Mesendoderm (in vitro differentiated cells): ENCODE measurements around the gene APEX2.

Experiments
- DNase-seq: peaks from one replicate; pipeline ENCODE4 v3.0.0; 2013
- H2AK5ac ChIP-seq: 2 replicates; pipeline ENCODE4 v1.6.1; 2013; ENCODE audit warnings: low read length, inconsistent platforms
- H2BK120ac ChIP-seq: 2 replicates; pipeline ENCODE4 v1.6.1; 2013; ENCODE audit warnings: low read depth, mild to moderate bottlenecking, low read length, moderate library complexity, mixed read lengths
- H2BK15ac ChIP-seq: replicated peaks from 2 replicates; pipeline ENCODE4 v1.6.1; 2013; ENCODE audit warnings: low read depth, mild to moderate bottlenecking, moderate library complexity
- H2BK5ac ChIP-seq: 2 replicates; pipeline ENCODE4 v1.6.1; 2013; ENCODE audit warnings: low read length, inconsistent platforms
- H3K18ac ChIP-seq: 2 replicates; pipeline ENCODE4 v1.6.1; 2013; ENCODE audit warnings: mild to moderate bottlenecking, low read length, mixed read lengths
- H3K23ac ChIP-seq: one replicate; pipeline ENCODE4 v1.6.1; 2013; ENCODE audit warnings: low read length
- H3K27ac ChIP-seq: 2 replicates; pipeline ENCODE4 v1.5.1; 2013; ENCODE audit warnings: low read depth, mild to moderate bottlenecking, inconsistent platforms, low read length, moderate library complexity
- H3K27me3 ChIP-seq: 2 replicates; pipeline ENCODE4 v1.6.1; 2013; ENCODE audit warnings: low read length, control low read depth, mild to moderate bottlenecking, inconsistent platforms; ENCODE audit not compliant: insufficient read depth, poor library complexity
- H3K36me3 ChIP-seq: 2 replicates; pipeline ENCODE4 v1.6.1; 2013; ENCODE audit warnings: low read length, inconsistent platforms; ENCODE audit not compliant: control insufficient read depth, insufficient read depth
- H3K4ac ChIP-seq: one replicate; pipeline ENCODE4 v1.6.1; 2013; ENCODE audit warnings: low read depth, mild to moderate bottlenecking, low read length, moderate library complexity
- H3K4me1 ChIP-seq: 2 replicates; pipeline ENCODE4 v1.6.1; 2013; ENCODE audit warnings: low read depth, low read length, inconsistent platforms; ENCODE audit not compliant: control insufficient read depth
- H3K4me2 ChIP-seq: 2 replicates; pipeline ENCODE4 v1.6.1; 2013; ENCODE audit warnings: low read length
- H3K4me3 ChIP-seq: 2 replicates; pipeline ENCODE4 v1.5.1; 2013; ENCODE audit warnings: mild to moderate bottlenecking, low read length
- H3K56ac ChIP-seq: one replicate; pipeline ENCODE4 v1.6.1; 2013; ENCODE audit warnings: low read length
- H3K79me1 ChIP-seq: 2 replicates; pipeline ENCODE4 v1.6.1; 2013; ENCODE audit warnings: low read length, inconsistent platforms
- H3K79me2 ChIP-seq: 2 replicates; pipeline ENCODE4 v1.6.1; 2013; ENCODE audit warnings: mild to moderate bottlenecking, low read length; ENCODE audit not compliant: control insufficient read depth, insufficient read depth
- H3K9ac ChIP-seq: 2 replicates; pipeline ENCODE4 v1.6.1; 2013; ENCODE audit warnings: low read length, inconsistent platforms
- H4K5ac ChIP-seq: one replicate; pipeline ENCODE4 v1.6.1; 2013; ENCODE audit warnings: low read length
- H4K8ac ChIP-seq: one replicate; pipeline ENCODE4 v1.6.1; 2013; ENCODE audit warnings: low read depth, mild to moderate bottlenecking, control low read depth, low read length, moderate library complexity
- WGBS: extraction: QIAGEN DNeasy Blood & Tissue Kit; methylation state at CpG from one replicate; pipeline ENCODE4 v1.1.7; 2013; ENCODE audit warnings: low lambda C conversion rate, missing lambda C conversion rate; ENCODE audit not compliant: insufficient coverage; ENCODE audit errors: extremely low coverage; 5-methylcytosine and 5-hydroxymethylcytosine counted together

APEX2 gene

GRCh38 chrX:54994099-54994498 lies 6.1 kb upstream of the APEX2 start, which contains the start of gene PFKFB1:
Gene PFKFB1 (minus strand): TSS chrX:54994188. CDS start chrX:54994007, 181 bp downstream.
- H3K18ac ChIP-seq, result no peak within 1 kb of the TSS
- H3K4me2 ChIP-seq, result no peak within 1 kb of the TSS
- H4K5ac ChIP-seq, result no peak within 1 kb of the TSS
- H4K8ac ChIP-seq, result no peak within 1 kb of the TSS
- no peak within 1 kb of the TSS for H3K4me3 ChIP-seq
- H3K56ac ChIP-seq, result no peak within 1 kb of the TSS
- no peaks in the 10 kb centered on the region for H3K79me2 ChIP-seq
- H3K4me1 ChIP-seq, result no peaks in the 10 kb centered on the region
- H2AK5ac ChIP-seq, result no peak within 1 kb of the TSS
- H3K36me3 ChIP-seq, result no peaks in the 10 kb centered on the region
- H2BK15ac ChIP-seq, result no peak within 1 kb of the TSS
- no peaks in the 10 kb centered on the region for H3K27me3 ChIP-seq
- no peak within 1 kb of the TSS for H3K9ac ChIP-seq
- H3K27ac ChIP-seq, result no peak within 1 kb of the TSS
- DNase-seq, result no peak
- H3K79me1 ChIP-seq, result no peaks in the 10 kb centered on the region
- WGBS, result no CpG with 5 or more reads among the region's 2 CpGs
- H2BK120ac ChIP-seq, result no peak within 1 kb of the TSS
- H3K4ac ChIP-seq, result no peak within 1 kb of the TSS
- no peak within 1 kb of the TSS for H2BK5ac ChIP-seq
- H3K23ac ChIP-seq, result no peak within 1 kb of the TSS

DNA sequence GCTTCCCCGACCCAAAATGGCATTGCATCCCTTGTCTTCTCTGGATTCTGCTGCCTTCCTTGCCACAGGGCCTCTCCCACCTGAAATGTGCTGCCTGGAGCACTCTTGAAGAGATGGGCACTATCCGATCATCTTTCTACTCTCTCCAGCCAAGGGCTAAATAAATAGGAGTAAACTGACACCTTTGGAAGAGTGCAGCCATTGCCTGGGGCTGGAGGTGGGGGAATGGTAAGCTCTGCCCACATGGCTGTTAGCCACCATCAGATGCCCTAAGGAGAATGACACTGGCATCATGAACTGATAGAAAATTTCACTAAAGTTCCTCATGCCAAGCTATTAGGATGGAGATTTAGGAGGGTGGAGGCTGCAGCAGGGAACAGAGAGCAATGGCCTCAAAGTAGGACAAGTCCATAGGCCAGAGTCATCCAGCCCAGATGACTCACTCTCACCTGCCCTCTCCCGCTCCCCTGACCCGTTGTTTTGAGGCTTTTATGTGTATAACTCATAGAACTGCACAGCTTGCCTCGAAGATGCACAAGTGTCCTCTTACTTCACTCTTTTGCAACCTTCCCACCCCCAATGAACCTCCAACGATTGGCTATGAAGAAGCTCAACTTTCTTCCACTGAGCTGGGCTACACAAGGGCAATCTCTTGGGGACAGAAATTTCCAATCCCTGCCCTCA lies 5.4 kb upstream of the APEX2 start:
- H2AK5ac ChIP-seq, result no peak overlapping the region
- no peak overlapping the region for H2BK15ac ChIP-seq
- H3K27ac ChIP-seq, result no peak overlapping the region
- no peak overlapping the region for H3K18ac ChIP-seq
- no CpG with 5 or more reads among the region's 6 CpGs for WGBS
- H3K79me1 ChIP-seq, result no peaks in the 10 kb centered on the region
- no peak overlapping the region for H3K9ac ChIP-seq
- H3K4me1 ChIP-seq, result no peaks in the 10 kb centered on the region
- no peak overlapping the region for H3K4me2 ChIP-seq
- no peak overlapping the region for H2BK120ac ChIP-seq
- no peaks in the 10 kb centered on the region for H3K79me2 ChIP-seq
- no peak overlapping the region for H3K4me3 ChIP-seq
- H4K5ac ChIP-seq, result no peak overlapping the region
- H2BK5ac ChIP-seq, result no peak overlapping the region
- H3K4ac ChIP-seq, result no peak overlapping the region
- H3K27me3 ChIP-seq, result no peaks in the 10 kb centered on the region
- no peaks in the 10 kb centered on the region for H3K36me3 ChIP-seq
- no peak for DNase-seq
- H4K8ac ChIP-seq, result no peak overlapping the region
- no peak overlapping the region for H3K23ac ChIP-seq
- H3K56ac ChIP-seq, result no peak overlapping the region

DNA sequence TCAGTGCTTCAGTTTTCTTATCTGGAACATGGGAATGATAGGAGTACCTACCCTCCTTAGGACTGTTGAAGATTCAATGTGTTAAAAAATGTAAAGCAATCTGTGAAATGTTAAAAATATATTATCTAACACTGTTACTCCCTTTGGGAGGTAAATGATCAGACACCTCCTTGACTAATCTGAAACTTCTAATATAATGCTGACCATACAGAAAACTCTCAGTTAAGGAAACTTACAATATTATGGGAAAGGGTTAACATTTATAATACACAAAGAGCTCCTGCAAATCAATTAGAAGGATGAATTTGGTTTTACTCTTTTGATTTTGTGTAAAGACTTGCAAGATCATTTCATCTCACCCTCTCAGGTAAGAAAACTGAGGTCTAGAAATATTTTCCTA lies 4.5 kb upstream of the APEX2 start:
- no peak overlapping the region for H3K18ac ChIP-seq
- no peak overlapping the region for H2AK5ac ChIP-seq
- no peaks in the 10 kb centered on the region for H3K79me1 ChIP-seq
- no peak overlapping the region for H3K4ac ChIP-seq
- peaks cover 3% of the 10 kb centered on the region for H3K79me2 ChIP-seq
- no peak for DNase-seq
- H3K4me2 ChIP-seq, result no peak overlapping the region
- H3K9ac ChIP-seq, result no peak overlapping the region
- no peak overlapping the region for H3K23ac ChIP-seq
- H4K5ac ChIP-seq, result no peak overlapping the region
- H2BK5ac ChIP-seq, result no peak overlapping the region
- no peak overlapping the region for H4K8ac ChIP-seq
- no peak overlapping the region for H2BK120ac ChIP-seq
- H3K4me3 ChIP-seq, result no peak overlapping the region
- no peak overlapping the region for H2BK15ac ChIP-seq
- H3K56ac ChIP-seq, result no peak overlapping the region
- no peaks in the 10 kb centered on the region for H3K27me3 ChIP-seq
- no peaks in the 10 kb centered on the region for H3K4me1 ChIP-seq
- H3K36me3 ChIP-seq, result no peaks in the 10 kb centered on the region
- no peak overlapping the region for H3K27ac ChIP-seq

DNA sequence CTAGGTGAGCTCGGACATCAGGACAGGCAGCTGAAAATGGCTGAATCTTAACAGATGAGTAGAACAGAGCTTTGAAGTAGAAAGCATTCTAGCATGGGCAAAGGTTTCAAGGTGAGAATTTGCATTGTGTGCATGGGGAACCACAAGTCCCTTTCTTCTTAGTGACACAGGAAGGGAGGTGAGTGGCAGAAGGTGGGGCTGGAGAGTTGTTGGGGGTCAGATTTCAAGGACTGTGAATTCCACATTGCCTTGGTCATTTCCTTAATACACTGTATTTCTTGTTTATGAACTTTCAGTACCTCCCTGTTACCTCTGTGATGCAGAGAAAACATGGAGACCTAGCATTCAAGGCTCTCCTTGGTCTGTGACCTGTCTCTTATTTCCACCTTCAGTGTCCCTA lies 4.1 kb downstream of the APEX2 start:
- Histone ChIP-seq H3K36me3 (no peaks in the 10 kb centered on the region), H3K56ac (no peak overlapping the region), H2BK15ac (no peak overlapping the region), H3K79me2 (peaks cover 9% of the 10 kb centered on the region), H3K79me1 (no peaks in the 10 kb centered on the region), H2AK5ac (no peak overlapping the region), H3K4me1 (no peaks in the 10 kb centered on the region), H3K4me3 (no peak overlapping the region), H3K9ac (no peak overlapping the region), H2BK5ac (no peak overlapping the region), H2BK120ac (no peak overlapping the region), H3K18ac (no peak overlapping the region), H4K8ac (no peak overlapping the region), H3K4ac (no peak overlapping the region), H3K4me2 (no peak overlapping the region), H3K27ac (no peak overlapping the region), H4K5ac (no peak overlapping the region), H3K27me3 (no peaks in the 10 kb centered on the region), H3K23ac (no peak overlapping the region)
- WGBS, result no CpG with 5 or more reads among the region's 1 CpG
- DNase-seq, result no peak

DNA sequence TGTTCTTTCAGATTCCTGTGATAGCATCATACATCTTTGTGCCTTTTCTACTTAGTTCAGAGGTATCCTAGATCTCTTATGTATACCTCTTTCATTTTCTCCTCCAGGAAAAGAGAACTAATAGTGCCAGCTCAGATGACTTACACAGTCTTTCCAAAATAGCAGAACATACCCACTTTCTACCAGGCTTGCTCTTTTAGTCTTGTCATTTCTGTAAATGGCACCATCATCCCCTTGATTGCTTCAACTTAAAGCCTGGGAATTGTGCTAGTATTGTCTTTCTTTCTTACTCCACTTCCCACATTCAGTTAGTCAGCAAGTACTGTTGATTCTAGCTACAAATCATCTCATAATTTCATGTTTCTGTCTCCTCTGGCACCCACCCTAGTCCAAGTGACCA lies 5.1 kb downstream of the APEX2 start:
- H3K56ac ChIP-seq, result no peak overlapping the region

More for the DNA sequence above, 5.1 kb downstream of the APEX2 start:
- no peaks in the 10 kb centered on the region for H3K36me3 ChIP-seq
- no peak overlapping the region for H3K4ac ChIP-seq
- H3K79me1 ChIP-seq, result no peaks in the 10 kb centered on the region
- H3K9ac ChIP-seq, result no peak overlapping the region
- no peak overlapping the region for H4K8ac ChIP-seq
- H2BK15ac ChIP-seq, result no peak overlapping the region
- H3K4me1 ChIP-seq, result no peaks in the 10 kb centered on the region
- H3K18ac ChIP-seq, result no peak overlapping the region
- H3K27ac ChIP-seq, result no peak overlapping the region
- H3K27me3 ChIP-seq, result no peaks in the 10 kb centered on the region
- no peak overlapping the region for H3K23ac ChIP-seq
- no peak overlapping the region for H2BK120ac ChIP-seq
- H3K4me3 ChIP-seq, result no peak overlapping the region
- H2AK5ac ChIP-seq, result no peak overlapping the region
- H3K4me2 ChIP-seq, result no peak overlapping the region
- peaks cover 9% of the 10 kb centered on the region for H3K79me2 ChIP-seq
- no peak overlapping the region for H4K5ac ChIP-seq
- H2BK5ac ChIP-seq, result no peak overlapping the region
- DNase-seq, result no peak
